ENCODE measurements around the gene SLC6A3.

Gene SLC6A3

DNA sequence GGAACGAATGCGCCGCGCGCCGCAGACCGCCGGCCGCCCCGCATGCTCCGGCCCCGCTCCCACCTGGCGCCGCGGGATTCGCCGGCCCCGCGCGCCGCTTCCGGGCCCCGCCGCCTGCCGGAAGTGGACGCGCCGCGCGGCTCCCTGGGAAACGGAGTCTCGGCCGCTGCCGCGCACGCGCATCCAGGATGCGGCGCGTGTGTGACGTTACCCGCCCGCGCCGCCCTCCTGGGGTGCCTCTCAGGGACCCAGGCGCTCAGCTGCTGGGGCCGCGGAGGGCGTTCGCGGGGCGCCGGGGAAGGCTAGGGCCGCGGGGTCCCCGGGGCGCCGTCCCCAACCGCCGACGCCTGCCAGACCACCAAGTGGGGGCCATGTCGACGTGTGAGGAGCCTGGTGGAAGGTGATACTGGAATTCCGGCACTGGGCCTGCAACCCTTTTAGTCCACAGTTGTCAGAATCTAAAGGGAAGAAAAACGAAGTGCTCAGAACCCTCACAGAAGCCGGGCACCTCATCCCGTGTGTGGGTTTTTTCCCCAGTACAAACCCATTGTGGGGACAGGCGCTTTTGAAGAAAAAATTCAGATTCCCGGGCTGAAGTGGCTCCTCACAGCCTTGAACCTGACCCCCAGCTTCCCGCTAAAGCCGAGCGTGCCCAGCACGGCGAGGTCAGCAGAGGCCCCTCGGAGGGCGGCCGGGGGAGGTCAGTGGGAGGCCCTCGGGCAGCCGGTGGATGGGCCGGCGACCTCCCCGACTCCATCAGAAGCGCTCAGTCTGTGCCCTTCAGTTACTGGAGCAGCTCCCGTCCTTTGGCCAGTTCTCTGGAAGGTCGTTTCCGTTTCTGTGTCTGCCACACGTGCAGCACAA lies 100.0 kb downstream of the SLC6A3 start, which contains the start of gene CLPTM1L:
Gene CLPTM1L, minus strand, starts transcription at position 125 of the 864 bp plus-strand sequence. CDS start 258 bp downstream, outside the sequence.
- TF ChIP-seq POLR2AphosphoS5 (IDR thresholded peaks at IDR 0.05; ENCODE audit: low read depth) (no peak), SPI1 (IDR thresholded peaks at IDR 0.05; ENCODE audit: borderline replicate concordance, low read depth) (no peak), GABPA (IDR thresholded peaks at IDR 0.05; ENCODE audit: low read depth) (peak; percentile 78)
- TF ChIP-seq, protein P1, sequence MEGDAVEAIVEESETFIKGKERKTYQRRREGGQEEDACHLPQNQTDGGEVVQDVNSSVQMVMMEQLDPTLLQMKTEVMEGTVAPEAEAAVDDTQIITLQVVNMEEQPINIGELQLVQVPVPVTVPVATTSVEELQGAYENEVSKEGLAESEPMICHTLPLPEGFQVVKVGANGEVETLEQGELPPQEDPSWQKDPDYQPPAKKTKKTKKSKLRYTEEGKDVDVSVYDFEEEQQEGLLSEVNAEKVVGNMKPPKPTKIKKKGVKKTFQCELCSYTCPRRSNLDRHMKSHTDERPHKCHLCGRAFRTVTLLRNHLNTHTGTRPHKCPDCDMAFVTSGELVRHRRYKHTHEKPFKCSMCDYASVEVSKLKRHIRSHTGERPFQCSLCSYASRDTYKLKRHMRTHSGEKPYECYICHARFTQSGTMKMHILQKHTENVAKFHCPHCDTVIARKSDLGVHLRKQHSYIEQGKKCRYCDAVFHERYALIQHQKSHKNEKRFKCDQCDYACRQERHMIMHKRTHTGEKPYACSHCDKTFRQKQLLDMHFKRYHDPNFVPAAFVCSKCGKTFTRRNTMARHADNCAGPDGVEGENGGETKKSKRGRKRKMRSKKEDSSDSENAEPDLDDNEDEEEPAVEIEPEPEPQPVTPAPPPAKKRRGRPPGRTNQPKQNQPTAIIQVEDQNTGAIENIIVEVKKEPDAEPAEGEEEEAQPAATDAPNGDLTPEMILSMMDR (IDR thresholded peaks at IDR 0.05; ENCODE audit: insufficient read depth, low read length): no peak
- Histone ChIP-seq H3K27me3 (ENCODE audit: insufficient read depth, poor library complexity, severe bottlenecking) (no peaks in the 10 kb centered on the region), H3K27ac (replicated peaks) (peak within 1 kb of the TSS; percentile 68)

DNA sequence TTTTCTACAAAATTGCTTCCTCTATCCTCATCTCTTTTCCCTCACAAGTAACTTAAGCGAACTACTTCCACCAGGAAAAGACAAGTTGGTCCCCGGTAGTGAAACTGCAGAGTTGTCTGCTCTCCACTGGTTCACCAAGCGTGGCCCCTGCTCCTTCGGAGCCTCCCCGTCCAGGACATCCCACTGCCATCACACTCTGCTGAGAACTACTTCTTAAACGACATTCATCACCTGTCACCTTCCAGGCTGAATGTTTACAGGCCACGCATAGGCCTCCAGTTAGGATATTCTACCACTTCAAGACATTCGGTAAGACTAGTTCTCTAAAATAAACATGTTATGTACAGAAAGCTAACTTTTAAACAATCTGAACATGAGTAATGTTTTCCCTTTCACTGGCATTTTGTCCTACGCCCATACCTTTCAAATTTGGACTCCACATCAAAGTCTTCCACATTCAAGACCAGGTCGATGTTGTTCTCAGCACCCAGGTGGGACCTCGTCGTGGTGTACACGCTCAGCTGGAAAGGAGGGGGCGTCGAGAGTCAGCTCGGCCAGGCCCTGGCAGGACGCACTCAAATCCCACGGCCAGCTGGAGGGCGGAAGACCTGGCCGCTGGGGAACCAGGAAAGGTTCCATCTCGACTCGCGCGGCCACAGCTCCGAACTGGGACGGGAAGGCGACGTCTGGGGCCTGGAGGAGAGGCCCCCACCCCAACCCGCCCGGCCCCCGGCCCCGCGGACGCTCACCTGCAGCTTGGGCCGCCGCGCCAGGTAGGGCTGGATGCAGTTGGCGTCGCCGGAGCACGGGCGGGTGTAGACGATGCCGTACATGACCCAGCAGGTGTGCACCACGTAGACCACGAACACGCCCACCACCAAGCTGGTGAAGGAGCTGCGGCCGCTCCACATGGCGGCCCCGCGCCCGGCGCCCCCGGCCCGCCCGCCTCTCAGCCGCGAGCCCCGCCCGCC lies 101.0 kb downstream of the SLC6A3 start:
- H3K27ac ChIP-seq (replicated peaks): peak overlapping the region; percentile 53

More for the DNA sequence above, 100.0 kb downstream of the SLC6A3 start, which contains the start of gene CLPTM1L:
- peak; percentile 72 to 75 for DNase-seq (ENCODE audit: low read depth in 1 of 2, low spot score in 1 of 2)
- H3K4me3 ChIP-seq (replicated peaks; ENCODE audit: insufficient read depth, low read length): peak within 1 kb of the TSS; percentile 97

DNA sequence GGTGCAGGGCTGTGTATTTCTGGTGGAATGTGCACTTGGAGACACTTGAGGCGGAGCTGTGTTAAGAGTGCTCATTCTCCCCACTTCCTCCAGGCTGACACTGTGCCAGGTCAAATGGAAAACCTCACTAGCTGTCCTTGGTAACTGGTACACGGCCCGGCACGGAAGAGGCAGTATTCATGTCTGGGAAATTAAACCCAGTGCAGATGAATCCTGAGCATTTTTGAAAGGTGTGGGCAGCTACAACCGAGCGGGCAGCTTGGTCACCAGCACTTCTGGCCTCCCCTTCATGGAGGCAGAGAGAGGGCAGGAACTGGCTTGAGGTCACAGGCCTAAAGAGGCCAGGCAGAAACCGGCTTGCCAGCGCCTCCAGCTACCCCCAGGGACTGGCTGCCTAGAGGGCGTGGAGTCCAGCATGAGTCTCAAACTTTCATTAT lies 101.9 kb downstream of the SLC6A3 start:
- TF ChIP-seq SPI1 (IDR thresholded peaks at IDR 0.05; ENCODE audit: borderline replicate concordance, low read depth): no peak
- no peak for TF ChIP-seq POLR2AphosphoS5 (IDR thresholded peaks at IDR 0.05; ENCODE audit: low read depth)
- no peak for DNase-seq (ENCODE audit: low read depth in 1 of 2, low spot score in 1 of 2)
- no peak overlapping the region for H3K4me3 ChIP-seq (replicated peaks; ENCODE audit: insufficient read depth, low read length)
- H3K27me3 ChIP-seq (ENCODE audit: insufficient read depth, poor library complexity, severe bottlenecking): no peaks in the 10 kb centered on the region
- no peak overlapping the region for H3K27ac ChIP-seq (replicated peaks)

More for the DNA sequence above, 101.0 kb downstream of the SLC6A3 start:
- TF ChIP-seq SPI1 (IDR thresholded peaks at IDR 0.05; ENCODE audit: borderline replicate concordance, low read depth) (no peak), GABPA (IDR thresholded peaks at IDR 0.05; ENCODE audit: low read depth) (no peak), POLR2AphosphoS5 (IDR thresholded peaks at IDR 0.05; ENCODE audit: low read depth) (no peak)
- TF ChIP-seq, protein P2, sequence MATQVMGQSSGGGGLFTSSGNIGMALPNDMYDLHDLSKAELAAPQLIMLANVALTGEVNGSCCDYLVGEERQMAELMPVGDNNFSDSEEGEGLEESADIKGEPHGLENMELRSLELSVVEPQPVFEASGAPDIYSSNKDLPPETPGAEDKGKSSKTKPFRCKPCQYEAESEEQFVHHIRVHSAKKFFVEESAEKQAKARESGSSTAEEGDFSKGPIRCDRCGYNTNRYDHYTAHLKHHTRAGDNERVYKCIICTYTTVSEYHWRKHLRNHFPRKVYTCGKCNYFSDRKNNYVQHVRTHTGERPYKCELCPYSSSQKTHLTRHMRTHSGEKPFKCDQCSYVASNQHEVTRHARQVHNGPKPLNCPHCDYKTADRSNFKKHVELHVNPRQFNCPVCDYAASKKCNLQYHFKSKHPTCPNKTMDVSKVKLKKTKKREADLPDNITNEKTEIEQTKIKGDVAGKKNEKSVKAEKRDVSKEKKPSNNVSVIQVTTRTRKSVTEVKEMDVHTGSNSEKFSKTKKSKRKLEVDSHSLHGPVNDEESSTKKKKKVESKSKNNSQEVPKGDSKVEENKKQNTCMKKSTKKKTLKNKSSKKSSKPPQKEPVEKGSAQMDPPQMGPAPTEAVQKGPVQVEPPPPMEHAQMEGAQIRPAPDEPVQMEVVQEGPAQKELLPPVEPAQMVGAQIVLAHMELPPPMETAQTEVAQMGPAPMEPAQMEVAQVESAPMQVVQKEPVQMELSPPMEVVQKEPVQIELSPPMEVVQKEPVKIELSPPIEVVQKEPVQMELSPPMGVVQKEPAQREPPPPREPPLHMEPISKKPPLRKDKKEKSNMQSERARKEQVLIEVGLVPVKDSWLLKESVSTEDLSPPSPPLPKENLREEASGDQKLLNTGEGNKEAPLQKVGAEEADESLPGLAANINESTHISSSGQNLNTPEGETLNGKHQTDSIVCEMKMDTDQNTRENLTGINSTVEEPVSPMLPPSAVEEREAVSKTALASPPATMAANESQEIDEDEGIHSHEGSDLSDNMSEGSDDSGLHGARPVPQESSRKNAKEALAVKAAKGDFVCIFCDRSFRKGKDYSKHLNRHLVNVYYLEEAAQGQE (IDR thresholded peaks at IDR 0.05; ENCODE audit: insufficient replicate concordance, low read depth): no peak
- TF ChIP-seq, protein P1 (IDR thresholded peaks at IDR 0.05; ENCODE audit: insufficient read depth, low read length): no peak
- H3K27me3 ChIP-seq (ENCODE audit: insufficient read depth, poor library complexity, severe bottlenecking): no peaks in the 10 kb centered on the region
- no peak for DNase-seq (ENCODE audit: low read depth in 1 of 2, low spot score in 1 of 2)
- H3K4me3 ChIP-seq (replicated peaks; ENCODE audit: insufficient read depth, low read length): peak overlapping the region; percentile 97
